A673 (cell line): ENCODE data around the gene MPV17L2. TPM values are rescaled to one million over a fixed set of nuclear protein-coding genes. Genes with fewer than 3 reads are reported as not detected.

Experiments used
- BruUV-seq: library from RNA; stranded (reverse); fragments of 400-500 nt; replicated peaks from 2 replicates; lab custom pipeline; 2021; lab: Mats Ljungman, UMichigan
- CTCF ChIA-PET: fragments of 300-600 bp; sonication (Branson Sonifier 250); formaldehyde crosslinking; loops from one replicate; lab custom pipeline; 2022; ENCODE audit warnings: antibody characterized with exemption; lab: Charles Lee
- POLR2A ChIA-PET: fragments of 300-600 bp; sonication (Branson Sonifier 250); formaldehyde crosslinking; loops from one replicate; lab custom pipeline; 2022; ENCODE audit warnings: antibody characterized with exemption; ENCODE audit not compliant: low non-redundant PET; lab: Charles Lee
- DNase-seq: peaks from one replicate; pipeline ENCODE4 v3.0.0-alpha.2; 2015; ENCODE audit warnings: low spot score
- H3K27ac ChIP-seq: fragments of 200-600 bp; sonication (generic); 2 replicates; pipeline ENCODE4 v1.5.1; 2016; ENCODE audit warnings: mixed run types, low read depth, mild to moderate bottlenecking, mixed read lengths, antibody characterized with exemption, low read length; ENCODE audit not compliant: poor library complexity, severe bottlenecking
- H3K27me3 ChIP-seq: fragments of 200-600 bp; sonication (generic); replicated peaks from 2 replicates; pipeline ENCODE4 v1.6.1; 2017; ENCODE audit warnings: mixed run types, low read depth, mild to moderate bottlenecking, mixed read lengths, antibody characterized with exemption, low read length; ENCODE audit not compliant: insufficient read depth, poor library complexity
- H3K36me3 ChIP-seq: fragments of 200-600 bp; sonication (generic); 2 replicates; pipeline ENCODE4 v1.6.1; 2016; ENCODE audit warnings: mixed run types, mild to moderate bottlenecking, mixed read lengths, antibody characterized with exemption, low read length; ENCODE audit not compliant: insufficient read depth, poor library complexity, severe bottlenecking
- H3K4me1 ChIP-seq: fragments of 200-600 bp; sonication (generic); 2 replicates; pipeline ENCODE4 v1.6.1; 2017; ENCODE audit warnings: mixed run types, mild to moderate bottlenecking, mixed read lengths, antibody characterized with exemption, low read length; ENCODE audit not compliant: insufficient read depth, poor library complexity, severe bottlenecking
- H3K4me3 ChIP-seq: fragments of 200-600 bp; sonication (generic); 2 replicates; pipeline ENCODE4 v1.5.1; 2016; ENCODE audit warnings: low read depth, mixed run types, mild to moderate bottlenecking, mixed read lengths, low read length; ENCODE audit not compliant: poor library complexity, severe bottlenecking
- H3K9me3 ChIP-seq: fragments of 200-600 bp; sonication (generic); 2 replicates; pipeline ENCODE4 v1.6.1; 2016; ENCODE audit warnings: mixed run types, low read depth, mild to moderate bottlenecking, mixed read lengths, antibody characterized with exemption, low read length; ENCODE audit not compliant: poor library complexity, severe bottlenecking
- CTCF ChIP-seq: fragments of 300-800, 200-600 bp; sonication (generic); conservative IDR thresholded peaks from 2 replicates; pipeline ENCODE4 v1.5.1; 2017; ENCODE audit warnings: low read depth, mild to moderate bottlenecking, antibody characterized with exemption, low read length, moderate library complexity, mixed read lengths
- EZH2 ChIP-seq: fragments of 200-600 bp; sonication (generic); IDR thresholded peaks from 2 replicates; pipeline ENCODE4 v1.6.1; 2017; ENCODE audit warnings: borderline replicate concordance, low read depth, mild to moderate bottlenecking, mixed read lengths, antibody characterized with exemption, low read length; ENCODE audit not compliant: poor library complexity, severe bottlenecking
- intact Hi-C: fragments of 100-400 bp; cut with micrococcal nuclease; formaldehyde crosslinking; loops from one replicate; pipeline ENCODE4 v1.10.0; 2022; ENCODE audit not compliant: unreplicated experiment
- total RNA-seq: library from RNA; stranded (reverse); gene quantifications from 2 replicates; pipeline ENCODE4 v1.2.3, GENCODE V29; 2021

MPV17L2 gene
- total RNA-seq, 1 experiment from 2014 or later: 20.2 TPM

GRCh38 chr19:18205200-18205892, 12.3 kb downstream of the MPV17L2 start:
- peak overlapping the region; percentile 86 for H3K27ac ChIP-seq
- intact Hi-C loops: no loop called here
- CTCF ChIA-PET: interaction anchor here (2.3 kb wide), 1 partner anchor 46 kb away, joined by 6 read pairs; no protein-coding TSS in a partner anchor
- DNase-seq: peak; percentile 68
- no peaks in the 10 kb centered on the region for H3K36me3 ChIP-seq
- no peaks in the 10 kb centered on the region for H3K9me3 ChIP-seq
- H3K4me1 ChIP-seq: peaks cover 12% of the 10 kb centered on the region
- H3K27me3 ChIP-seq: no peaks in the 10 kb centered on the region
- TF ChIP-seq EZH2: no peak
- no peak for TF ChIP-seq CTCF
- POLR2A ChIA-PET: no interaction called here
- no TSS peak for BruUV-seq
- peak overlapping the region; percentile 60 for H3K4me3 ChIP-seq

GRCh38 chr19:18206018-18206417, 13.0 kb downstream of the MPV17L2 start:
- intact Hi-C loops: no loop called here

More at GRCh38 chr19:18206018-18206417, 13.0 kb downstream of the MPV17L2 start:
- Histone ChIP-seq H3K4me3 (no peak overlapping the region), H3K4me1 (peaks cover 12% of the 10 kb centered on the region), H3K36me3 (no peaks in the 10 kb centered on the region), H3K27ac (no peak overlapping the region), H3K27me3 (no peaks in the 10 kb centered on the region), H3K9me3 (no peaks in the 10 kb centered on the region)
- BruUV-seq: no TSS peak
- ChIA-PET CTCF (interaction anchor here (2.3 kb wide), 1 partner anchor 46 kb away, joined by 6 read pairs; no protein-coding TSS in a partner anchor), POLR2A (no interaction called here)
- DNase-seq: no peak
- TF ChIP-seq EZH2: no peak
- TF ChIP-seq CTCF: no peak
